GM23338 (cell line): ENCODE results near the gene SNRPD3. TPM values are rescaled to one million over a fixed set of nuclear protein-coding genes. Genes with fewer than 3 reads are reported as not detected.

Experiments used
- ATAC-seq: fragments of 200-7000 bp; cut with Tn5 transposase; 3 replicates; pipeline ENCODE4 v1.9.1; 2020
- DNase-seq: peaks from one replicate; pipeline ENCODE4 v3.0.0-alpha.2; 2015; ENCODE audit warnings: low spot score
- H2AFZ ChIP-seq: fragments of 200-600 bp; sonication (generic); 2 replicates; pipeline ENCODE4 v1.8.0; 2016; ENCODE audit warnings: antibody characterized with exemption, mild to moderate bottlenecking, moderate library complexity
- H3F3A ChIP-seq: fragments of 200-600 bp; sonication (generic); replicated peaks from 2 replicates; pipeline ENCODE4 v1.8.0; 2017; ENCODE audit warnings: antibody characterized with exemption, mixed run types, low read depth
- H3K27ac ChIP-seq: fragments of 200-600 bp; sonication (generic); 2 replicates; pipeline ENCODE4 v1.6.1; 2016; ENCODE audit warnings: low read depth
- H3K27me3 ChIP-seq: fragments of 200-600 bp; sonication (generic); 2 replicates; pipeline ENCODE4 v1.8.0; 2016; ENCODE audit warnings: mild to moderate bottlenecking, mixed run types, moderate library complexity; ENCODE audit not compliant: insufficient read depth
- H3K36me3 ChIP-seq: fragments of 200-600 bp; sonication (generic); 2 replicates; pipeline ENCODE4 v1.8.0; 2016; ENCODE audit warnings: mild to moderate bottlenecking; ENCODE audit not compliant: insufficient read depth
- H3K4me1 ChIP-seq: fragments of 200-600 bp; sonication (generic); 2 replicates; pipeline ENCODE4 v1.8.0; 2016; ENCODE audit warnings: mild to moderate bottlenecking, moderate library complexity; ENCODE audit not compliant: insufficient read depth
- H3K4me2 ChIP-seq: fragments of 200-600 bp; sonication (generic); 2 replicates; pipeline ENCODE4 v1.7.1; 2017; ENCODE audit warnings: mixed run types
- H3K4me3 ChIP-seq: fragments of 200-600 bp; sonication (generic); 2 replicates; pipeline ENCODE4 v1.6.1; 2016; ENCODE audit warnings: mixed run types
- H3K79me2 ChIP-seq: fragments of 200-600 bp; sonication (generic); replicated peaks from 2 replicates; pipeline ENCODE4 v1.8.0; 2017; ENCODE audit warnings: mild to moderate bottlenecking; ENCODE audit not compliant: insufficient read depth
- H3K9me2 ChIP-seq: fragments of 200-600 bp; sonication (generic); 2 replicates; pipeline ENCODE4 v1.8.0; 2017; ENCODE audit not compliant: insufficient read depth
- H4K20me1 ChIP-seq: fragments of 200-600 bp; sonication (generic); replicated peaks from 2 replicates; pipeline ENCODE4 v1.8.0; 2017; ENCODE audit warnings: mild to moderate bottlenecking; ENCODE audit not compliant: insufficient read depth
- H3K27ac Mint-ChIP-seq: 2 replicates; pipeline ENCODE4 v1.8.0; 2020; ENCODE audit warnings: inconsistent platforms, mild to moderate bottlenecking, moderate library complexity, mixed read lengths
- H3K27me3 Mint-ChIP-seq: 3 replicates; pipeline ENCODE4 v1.8.0; 2022; ENCODE audit warnings: low read depth, mild to moderate bottlenecking, moderate library complexity, mixed read lengths, inconsistent platforms; ENCODE audit not compliant: insufficient read depth, poor library complexity
- H3K36me3 Mint-ChIP-seq: 3 replicates; pipeline ENCODE4 v1.8.0; 2021; ENCODE audit warnings: low read depth, mild to moderate bottlenecking, inconsistent platforms, moderate library complexity, mixed read lengths
- H3K4me1 Mint-ChIP-seq: 3 replicates; pipeline ENCODE4 v1.8.0; 2020; ENCODE audit warnings: mild to moderate bottlenecking, inconsistent platforms, mixed read lengths
- H3K4me3 Mint-ChIP-seq: 3 replicates; pipeline ENCODE4 v1.8.0; 2021; ENCODE audit warnings: moderate library complexity, mild to moderate bottlenecking, inconsistent platforms, mixed read lengths
- H3K9me3 Mint-ChIP-seq: 3 replicates; pipeline ENCODE4 v1.8.0; 2020; ENCODE audit warnings: moderate library complexity, mild to moderate bottlenecking, inconsistent platforms, mixed read lengths
- CREB1 ChIP-seq: fragments of 250-450 bp; sonication (Bioruptor Pico); IDR thresholded peaks from 2 replicates; pipeline ENCODE4 v1.5.0; 2020; ENCODE audit warnings: low read depth, mild to moderate bottlenecking, moderate library complexity
- EZH2 ChIP-seq: fragments of 200-600 bp; sonication (generic); IDR thresholded peaks from one replicate; pipeline ENCODE4 v1.8.0; 2017; ENCODE audit warnings: antibody characterized with exemption, mild to moderate bottlenecking, low read depth; ENCODE audit not compliant: unreplicated experiment
- EZH2phosphoT487 ChIP-seq: fragments of 200-600 bp; sonication (generic); IDR thresholded peaks from one replicate; pipeline ENCODE4 v1.8.1; 2018; ENCODE audit warnings: antibody characterized with exemption; ENCODE audit not compliant: unreplicated experiment
- JUNB ChIP-seq: IDR thresholded peaks from one replicate; pipeline ENCODE4 v1.6.1; 2016; ENCODE audit warnings: antibody characterized with exemption; ENCODE audit not compliant: unreplicated experiment
- NANOG ChIP-seq: IDR thresholded peaks from 2 replicates; pipeline ENCODE4 v1.6.1; 2016; ENCODE audit warnings: antibody characterized with exemption, borderline replicate concordance
- POLR2AphosphoS5 ChIP-seq: IDR thresholded peaks from 2 replicates; pipeline ENCODE4 v1.6.1; 2016; ENCODE audit warnings: antibody characterized with exemption, low read depth
- STAT1 ChIP-seq: IDR thresholded peaks from one replicate; pipeline ENCODE4 v1.6.1; 2016; ENCODE audit warnings: antibody characterized with exemption; ENCODE audit not compliant: unreplicated experiment
- ZNF114 ChIP-seq: fragments of 250-450 bp; sonication (Bioruptor Pico); IDR thresholded peaks from 2 replicates; pipeline ENCODE4 v1.5.0; 2020; ENCODE audit warnings: mild to moderate bottlenecking, moderate library complexity
- ZNF331 ChIP-seq: fragments of 250-450 bp; sonication (Bioruptor Pico); IDR thresholded peaks from 2 replicates; pipeline ENCODE4 v1.5.0; 2020; ENCODE audit warnings: low read depth, mild to moderate bottlenecking, moderate library complexity
- polyA plus RNA-seq: library from polyadenylated mRNA; unstranded; fragments of >200 nt; fragmentation: Nextera tagmentation; extraction: Ambion mirVana; gene quantifications from 2 replicates; pipeline ENCODE4 v1.2.1, GENCODE V29; 2016
- total RNA-seq: library from RNA; depleted of rRNA; stranded (reverse); fragments of >200 nt; shearing (Covaris generic); gene quantifications from 2 replicates; pipeline ENCODE4 v1.2.3, GENCODE V29; 2014
- TF ChIP-seq, protein P1 (sequence below): IDR thresholded peaks from 2 replicates; pipeline ENCODE4 v1.6.1; 2016; ENCODE audit warnings: antibody characterized with exemption
- TF ChIP-seq, protein P2 (sequence below): IDR thresholded peaks from one replicate; pipeline ENCODE4 v1.6.1; 2018; ENCODE audit warnings: antibody characterized with exemption; ENCODE audit not compliant: unreplicated experiment
- TF ChIP-seq, protein P3 (sequence below), 2 experiments: fragments of 200-600 bp in 1 of 2; sonication (generic) in 1 of 2; conservative IDR thresholded peaks; 2 replicates each; pipeline versions ENCODE4 v1.5.1 to v1.6.1; 2016 to 2017; ENCODE audit warnings: antibody characterized with exemption in 2 of 2, low read depth in 2 of 2, mild to moderate bottlenecking in 2 of 2, moderate library complexity in 1 of 2
- TF ChIP-seq, protein P4 (sequence below): fragments of 250-450 bp; sonication (Bioruptor Pico); IDR thresholded peaks from 2 replicates; pipeline ENCODE4 v1.5.0; 2020; ENCODE audit warnings: mild to moderate bottlenecking, moderate library complexity

Gene SNRPD3
- total and polyA plus RNA-seq, 2 experiments from 2014 or later, result 314 to 375 TPM

DNA sequence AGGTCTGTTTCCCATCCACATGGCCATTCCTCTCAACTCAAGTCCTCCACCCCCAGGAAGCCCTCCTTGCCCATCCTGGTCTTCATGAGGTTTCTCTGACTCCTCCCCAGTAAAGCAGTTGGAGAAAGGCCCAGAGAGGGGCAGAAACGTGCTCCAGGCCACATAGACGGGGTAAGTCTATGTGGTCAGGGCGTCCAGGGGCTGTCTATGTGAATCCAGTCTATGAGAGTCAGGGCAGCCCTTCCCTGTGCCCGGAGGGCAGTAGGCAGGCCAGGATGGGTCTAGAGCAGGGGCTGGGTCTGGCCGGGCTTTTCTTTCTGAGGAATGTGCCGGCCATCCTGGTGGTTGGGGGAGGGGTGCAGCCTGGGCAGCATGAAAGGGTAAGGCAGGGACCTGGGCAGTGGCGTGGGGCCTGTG lies 12.6 kb upstream of the SNRPD3 start:
- Histone ChIP-seq H4K20me1 (no peaks in the 10 kb centered on the region), H3K9me2 (no peaks in the 10 kb centered on the region), H3F3A (no peaks in the 10 kb centered on the region), H3K27me3 (no peaks in the 10 kb centered on the region), H2AFZ (no peak overlapping the region), H3K79me2 (no peaks in the 10 kb centered on the region), H3K4me3 (no peak overlapping the region), H3K36me3 (no peaks in the 10 kb centered on the region; the same call in 1 of the 2 replicates), H3K27ac (no peak overlapping the region), H3K4me2 (no peak overlapping the region), H3K4me1 (no peaks in the 10 kb centered on the region)
- DNase-seq (no peak), ATAC-seq (no peak)
- TF ChIP-seq POLR2AphosphoS5 (no peak), NANOG (no peak), STAT1 (no peak), EZH2 (no peak), CREB1 (no peak), EZH2phosphoT487 (no peak), JUNB (no peak), ZNF114 (CRISPR knock-in tag) (no peak), ZNF331 (no peak)
- TF ChIP-seq, protein P1, sequence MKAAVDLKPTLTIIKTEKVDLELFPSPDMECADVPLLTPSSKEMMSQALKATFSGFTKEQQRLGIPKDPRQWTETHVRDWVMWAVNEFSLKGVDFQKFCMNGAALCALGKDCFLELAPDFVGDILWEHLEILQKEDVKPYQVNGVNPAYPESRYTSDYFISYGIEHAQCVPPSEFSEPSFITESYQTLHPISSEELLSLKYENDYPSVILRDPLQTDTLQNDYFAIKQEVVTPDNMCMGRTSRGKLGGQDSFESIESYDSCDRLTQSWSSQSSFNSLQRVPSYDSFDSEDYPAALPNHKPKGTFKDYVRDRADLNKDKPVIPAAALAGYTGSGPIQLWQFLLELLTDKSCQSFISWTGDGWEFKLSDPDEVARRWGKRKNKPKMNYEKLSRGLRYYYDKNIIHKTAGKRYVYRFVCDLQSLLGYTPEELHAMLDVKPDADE, result no peak
- TF ChIP-seq, protein P2, sequence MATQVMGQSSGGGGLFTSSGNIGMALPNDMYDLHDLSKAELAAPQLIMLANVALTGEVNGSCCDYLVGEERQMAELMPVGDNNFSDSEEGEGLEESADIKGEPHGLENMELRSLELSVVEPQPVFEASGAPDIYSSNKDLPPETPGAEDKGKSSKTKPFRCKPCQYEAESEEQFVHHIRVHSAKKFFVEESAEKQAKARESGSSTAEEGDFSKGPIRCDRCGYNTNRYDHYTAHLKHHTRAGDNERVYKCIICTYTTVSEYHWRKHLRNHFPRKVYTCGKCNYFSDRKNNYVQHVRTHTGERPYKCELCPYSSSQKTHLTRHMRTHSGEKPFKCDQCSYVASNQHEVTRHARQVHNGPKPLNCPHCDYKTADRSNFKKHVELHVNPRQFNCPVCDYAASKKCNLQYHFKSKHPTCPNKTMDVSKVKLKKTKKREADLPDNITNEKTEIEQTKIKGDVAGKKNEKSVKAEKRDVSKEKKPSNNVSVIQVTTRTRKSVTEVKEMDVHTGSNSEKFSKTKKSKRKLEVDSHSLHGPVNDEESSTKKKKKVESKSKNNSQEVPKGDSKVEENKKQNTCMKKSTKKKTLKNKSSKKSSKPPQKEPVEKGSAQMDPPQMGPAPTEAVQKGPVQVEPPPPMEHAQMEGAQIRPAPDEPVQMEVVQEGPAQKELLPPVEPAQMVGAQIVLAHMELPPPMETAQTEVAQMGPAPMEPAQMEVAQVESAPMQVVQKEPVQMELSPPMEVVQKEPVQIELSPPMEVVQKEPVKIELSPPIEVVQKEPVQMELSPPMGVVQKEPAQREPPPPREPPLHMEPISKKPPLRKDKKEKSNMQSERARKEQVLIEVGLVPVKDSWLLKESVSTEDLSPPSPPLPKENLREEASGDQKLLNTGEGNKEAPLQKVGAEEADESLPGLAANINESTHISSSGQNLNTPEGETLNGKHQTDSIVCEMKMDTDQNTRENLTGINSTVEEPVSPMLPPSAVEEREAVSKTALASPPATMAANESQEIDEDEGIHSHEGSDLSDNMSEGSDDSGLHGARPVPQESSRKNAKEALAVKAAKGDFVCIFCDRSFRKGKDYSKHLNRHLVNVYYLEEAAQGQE, result no peak
- TF ChIP-seq, protein P3, sequence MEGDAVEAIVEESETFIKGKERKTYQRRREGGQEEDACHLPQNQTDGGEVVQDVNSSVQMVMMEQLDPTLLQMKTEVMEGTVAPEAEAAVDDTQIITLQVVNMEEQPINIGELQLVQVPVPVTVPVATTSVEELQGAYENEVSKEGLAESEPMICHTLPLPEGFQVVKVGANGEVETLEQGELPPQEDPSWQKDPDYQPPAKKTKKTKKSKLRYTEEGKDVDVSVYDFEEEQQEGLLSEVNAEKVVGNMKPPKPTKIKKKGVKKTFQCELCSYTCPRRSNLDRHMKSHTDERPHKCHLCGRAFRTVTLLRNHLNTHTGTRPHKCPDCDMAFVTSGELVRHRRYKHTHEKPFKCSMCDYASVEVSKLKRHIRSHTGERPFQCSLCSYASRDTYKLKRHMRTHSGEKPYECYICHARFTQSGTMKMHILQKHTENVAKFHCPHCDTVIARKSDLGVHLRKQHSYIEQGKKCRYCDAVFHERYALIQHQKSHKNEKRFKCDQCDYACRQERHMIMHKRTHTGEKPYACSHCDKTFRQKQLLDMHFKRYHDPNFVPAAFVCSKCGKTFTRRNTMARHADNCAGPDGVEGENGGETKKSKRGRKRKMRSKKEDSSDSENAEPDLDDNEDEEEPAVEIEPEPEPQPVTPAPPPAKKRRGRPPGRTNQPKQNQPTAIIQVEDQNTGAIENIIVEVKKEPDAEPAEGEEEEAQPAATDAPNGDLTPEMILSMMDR (conservative IDR thresholded peaks at IDR 0.05; ENCODE audit: low read depth in 2 of 2), result no peak
- TF ChIP-seq, protein P4, sequence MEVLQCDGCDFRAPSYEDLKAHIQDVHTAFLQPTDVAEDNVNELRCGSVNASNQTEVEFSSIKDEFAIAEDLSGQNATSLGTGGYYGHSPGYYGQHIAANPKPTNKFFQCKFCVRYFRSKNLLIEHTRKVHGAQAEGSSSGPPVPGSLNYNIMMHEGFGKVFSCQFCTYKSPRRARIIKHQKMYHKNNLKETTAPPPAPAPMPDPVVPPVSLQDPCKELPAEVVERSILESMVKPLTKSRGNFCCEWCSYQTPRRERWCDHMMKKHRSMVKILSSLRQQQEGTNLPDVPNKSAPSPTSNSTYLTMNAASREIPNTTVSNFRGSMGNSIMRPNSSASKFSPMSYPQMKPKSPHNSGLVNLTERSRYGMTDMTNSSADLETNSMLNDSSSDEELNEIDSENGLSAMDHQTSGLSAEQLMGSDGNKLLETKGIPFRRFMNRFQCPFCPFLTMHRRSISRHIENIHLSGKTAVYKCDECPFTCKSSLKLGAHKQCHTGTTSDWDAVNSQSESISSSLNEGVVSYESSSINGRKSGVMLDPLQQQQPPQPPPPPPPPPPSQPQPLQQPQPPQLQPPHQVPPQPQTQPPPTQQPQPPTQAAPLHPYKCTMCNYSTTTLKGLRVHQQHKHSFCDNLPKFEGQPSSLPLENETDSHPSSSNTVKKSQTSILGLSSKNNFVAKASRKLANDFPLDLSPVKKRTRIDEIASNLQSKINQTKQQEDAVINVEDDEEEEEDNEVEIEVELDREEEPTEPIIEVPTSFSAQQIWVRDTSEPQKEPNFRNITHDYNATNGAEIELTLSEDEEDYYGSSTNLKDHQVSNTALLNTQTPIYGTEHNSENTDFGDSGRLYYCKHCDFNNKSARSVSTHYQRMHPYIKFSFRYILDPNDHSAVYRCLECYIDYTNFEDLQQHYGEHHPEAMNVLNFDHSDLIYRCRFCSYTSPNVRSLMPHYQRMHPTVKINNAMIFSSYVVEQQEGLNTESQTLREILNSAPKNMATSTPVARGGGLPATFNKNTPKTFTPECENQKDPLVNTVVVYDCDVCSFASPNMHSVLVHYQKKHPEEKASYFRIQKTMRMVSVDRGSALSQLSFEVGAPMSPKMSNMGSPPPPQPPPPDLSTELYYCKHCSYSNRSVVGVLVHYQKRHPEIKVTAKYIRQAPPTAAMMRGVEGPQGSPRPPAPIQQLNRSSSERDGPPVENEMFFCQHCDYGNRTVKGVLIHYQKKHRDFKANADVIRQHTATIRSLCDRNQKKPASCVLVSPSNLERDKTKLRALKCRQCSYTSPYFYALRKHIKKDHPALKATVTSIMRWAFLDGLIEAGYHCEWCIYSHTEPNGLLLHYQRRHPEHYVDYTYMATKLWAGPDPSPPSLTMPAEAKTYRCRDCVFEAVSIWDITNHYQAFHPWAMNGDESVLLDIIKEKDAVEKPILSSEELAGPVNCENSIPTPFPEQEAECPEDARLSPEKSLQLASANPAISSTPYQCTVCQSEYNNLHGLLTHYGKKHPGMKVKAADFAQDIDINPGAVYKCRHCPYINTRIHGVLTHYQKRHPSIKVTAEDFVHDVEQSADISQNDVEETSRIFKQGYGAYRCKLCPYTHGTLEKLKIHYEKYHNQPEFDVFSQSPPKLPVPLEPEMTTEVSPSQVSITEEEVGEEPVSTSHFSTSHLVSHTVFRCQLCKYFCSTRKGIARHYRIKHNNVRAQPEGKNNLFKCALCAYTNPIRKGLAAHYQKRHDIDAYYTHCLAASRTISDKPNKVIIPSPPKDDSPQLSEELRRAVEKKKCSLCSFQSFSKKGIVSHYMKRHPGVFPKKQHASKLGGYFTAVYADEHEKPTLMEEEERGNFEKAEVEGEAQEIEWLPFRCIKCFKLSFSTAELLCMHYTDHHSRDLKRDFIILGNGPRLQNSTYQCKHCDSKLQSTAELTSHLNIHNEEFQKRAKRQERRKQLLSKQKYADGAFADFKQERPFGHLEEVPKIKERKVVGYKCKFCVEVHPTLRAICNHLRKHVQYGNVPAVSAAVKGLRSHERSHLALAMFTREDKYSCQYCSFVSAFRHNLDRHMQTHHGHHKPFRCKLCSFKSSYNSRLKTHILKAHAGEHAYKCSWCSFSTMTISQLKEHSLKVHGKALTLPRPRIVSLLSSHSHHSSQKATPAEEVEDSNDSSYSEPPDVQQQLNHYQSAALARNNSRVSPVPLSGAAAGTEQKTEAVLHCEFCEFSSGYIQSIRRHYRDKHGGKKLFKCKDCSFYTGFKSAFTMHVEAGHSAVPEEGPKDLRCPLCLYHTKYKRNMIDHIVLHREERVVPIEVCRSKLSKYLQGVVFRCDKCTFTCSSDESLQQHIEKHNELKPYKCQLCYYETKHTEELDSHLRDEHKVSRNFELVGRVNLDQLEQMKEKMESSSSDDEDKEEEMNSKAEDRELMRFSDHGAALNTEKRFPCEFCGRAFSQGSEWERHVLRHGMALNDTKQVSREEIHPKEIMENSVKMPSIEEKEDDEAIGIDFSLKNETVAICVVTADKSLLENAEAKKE (CRISPR knock-in tag), result no peak
- H3K9me3 Mint-ChIP-seq, result no peaks in the 10 kb centered on the region
- no peak overlapping the region for H3K4me3 Mint-ChIP-seq
- H3K27me3 Mint-ChIP-seq, result peaks cover 4% of the 10 kb centered on the region
- H3K4me1 Mint-ChIP-seq, result no peaks in the 10 kb centered on the region
- peaks cover 55% of the 10 kb centered on the region for H3K36me3 Mint-ChIP-seq
- H3K27ac Mint-ChIP-seq, result no peak overlapping the region
